GM19395 (cell line): ENCODE results near the gene ATP2B2.

Source experiments
- ATAC-seq: cut with Tn5 transposase; IDR thresholded peaks from one replicate; pipeline ENCODE4 v1.9.1; 2021; ENCODE audit warnings: mild to moderate bottlenecking, moderate library complexity; ENCODE audit not compliant: unreplicated experiment

Gene ATP2B2

GRCh38 chr3:10495614-10496013 is 9.8 kb downstream of the ATP2B2 start:
- ATAC-seq: no peak

DNA sequence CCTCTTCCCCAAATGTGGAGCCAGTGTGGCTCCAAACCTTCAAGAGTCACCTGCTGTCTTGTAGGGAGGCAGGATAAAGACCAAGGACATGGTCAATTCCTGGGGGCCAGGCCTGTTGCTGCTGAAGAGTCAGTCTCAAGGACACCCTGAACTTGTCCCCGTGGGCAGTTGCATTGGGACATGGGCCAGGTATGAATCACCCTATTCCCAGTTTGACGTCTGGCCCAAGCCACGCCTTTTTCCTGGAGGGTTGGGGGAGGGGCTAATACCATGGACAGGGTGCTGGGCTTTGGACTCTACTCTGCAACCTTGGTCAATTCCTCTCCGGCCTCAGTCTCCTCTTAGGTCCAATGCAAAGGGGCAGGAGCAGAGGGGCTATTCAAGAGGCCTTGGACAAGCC is 10.4 kb downstream of the ATP2B2 start:
- no peak for ATAC-seq

DNA sequence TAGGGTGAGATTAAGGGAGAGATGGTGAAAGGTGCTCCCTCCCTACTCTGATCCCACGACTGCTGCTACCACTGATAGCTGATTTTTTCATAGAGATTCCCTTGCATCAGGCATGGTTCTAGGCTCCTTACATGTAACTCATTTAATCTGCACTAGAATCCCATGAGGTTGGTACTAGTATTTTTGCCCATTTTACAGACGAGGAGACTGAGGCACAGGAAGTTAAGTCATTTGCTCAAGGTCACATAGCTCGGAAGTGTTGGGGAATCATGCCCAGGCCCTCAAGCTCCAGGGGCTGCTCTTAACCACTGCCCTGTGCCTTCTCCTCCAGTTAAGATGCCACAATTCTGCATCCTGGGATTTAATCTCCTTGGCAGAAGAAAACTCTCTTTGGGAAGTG is 11.2 kb downstream of the ATP2B2 start:
- no peak for ATAC-seq

GRCh38 chr3:10493202-10493589 is 12.2 kb downstream of the ATP2B2 start:
- ATAC-seq: no peak

DNA sequence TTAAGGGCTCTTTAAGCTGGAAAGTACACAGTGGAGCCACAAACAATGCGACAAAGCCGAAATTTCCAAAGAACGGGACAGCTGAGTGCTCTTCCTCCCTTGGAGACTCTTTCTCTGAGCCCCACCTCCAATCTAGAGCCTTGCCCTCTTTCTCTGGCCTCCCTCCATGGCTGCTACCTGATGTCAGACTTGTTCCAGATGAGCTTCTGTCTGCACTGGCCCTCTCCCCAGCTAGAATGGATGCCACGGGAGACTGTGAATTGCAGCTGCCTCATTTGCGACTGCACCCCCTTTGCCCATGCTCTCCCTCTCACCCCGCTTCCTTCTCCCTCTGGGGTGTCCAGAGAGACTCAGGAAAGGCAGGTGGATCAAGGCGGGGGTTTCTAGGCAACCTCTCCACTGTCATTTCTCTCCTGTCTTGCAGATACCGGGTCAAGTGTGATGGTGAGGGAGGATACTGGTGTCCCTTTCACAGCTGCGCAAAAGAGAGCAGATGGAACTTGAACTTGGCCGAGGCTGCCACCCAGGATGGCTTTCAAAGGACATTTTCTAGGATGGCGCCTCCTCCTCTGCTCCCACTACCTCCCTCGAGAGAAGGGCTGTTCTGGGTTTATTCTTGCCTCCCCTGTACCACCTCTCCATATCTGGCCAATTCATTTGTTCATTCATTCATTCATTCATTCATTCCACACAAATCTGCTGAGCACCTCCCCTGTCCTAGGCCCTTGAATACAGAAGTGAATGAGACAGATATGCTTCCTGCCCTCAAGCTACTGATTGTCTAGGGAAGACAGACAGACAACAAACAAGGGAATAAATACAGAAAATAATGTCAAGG is 12.8 kb downstream of the ATP2B2 start:
- no peak for ATAC-seq

DNA sequence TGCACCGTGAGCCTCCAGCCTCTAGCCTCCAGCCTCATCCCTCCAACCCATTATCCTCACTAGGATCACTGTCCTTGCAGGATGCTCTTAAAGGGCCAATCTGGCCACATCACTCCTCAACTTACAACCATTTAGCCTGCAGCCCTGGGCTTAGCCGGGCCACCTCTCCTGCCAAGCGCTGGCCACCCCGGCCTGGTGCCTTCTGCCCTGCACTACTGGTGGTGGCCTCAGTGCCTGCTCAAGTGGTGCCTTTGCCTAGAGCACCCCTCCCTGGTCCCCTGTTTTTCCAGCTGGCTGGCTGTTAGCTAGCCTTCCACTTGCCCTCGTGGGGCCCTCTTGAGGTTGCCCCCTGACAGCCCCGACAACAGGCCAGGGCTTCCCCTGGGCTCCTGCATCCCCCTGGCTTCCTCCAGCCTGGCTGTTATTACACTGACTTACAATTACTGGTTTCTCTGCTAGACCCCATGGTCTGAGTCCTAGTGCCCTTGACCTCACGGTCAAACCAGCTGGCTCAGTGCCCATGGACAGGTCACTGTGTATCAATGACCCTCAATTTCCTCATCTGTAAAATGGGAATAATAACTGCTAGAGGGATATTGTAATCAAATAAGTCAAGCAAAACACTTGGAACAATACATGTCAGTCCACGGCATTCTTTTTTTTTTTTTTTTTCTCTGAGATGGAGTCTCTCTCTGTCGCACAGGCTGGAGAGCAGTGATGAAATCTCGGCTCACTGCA is 15.5 kb downstream of the ATP2B2 start:
- ATAC-seq: no peak

GRCh38 chr3:10487988-10488633 is 17.3 kb downstream of the ATP2B2 start:
- no peak for ATAC-seq

DNA sequence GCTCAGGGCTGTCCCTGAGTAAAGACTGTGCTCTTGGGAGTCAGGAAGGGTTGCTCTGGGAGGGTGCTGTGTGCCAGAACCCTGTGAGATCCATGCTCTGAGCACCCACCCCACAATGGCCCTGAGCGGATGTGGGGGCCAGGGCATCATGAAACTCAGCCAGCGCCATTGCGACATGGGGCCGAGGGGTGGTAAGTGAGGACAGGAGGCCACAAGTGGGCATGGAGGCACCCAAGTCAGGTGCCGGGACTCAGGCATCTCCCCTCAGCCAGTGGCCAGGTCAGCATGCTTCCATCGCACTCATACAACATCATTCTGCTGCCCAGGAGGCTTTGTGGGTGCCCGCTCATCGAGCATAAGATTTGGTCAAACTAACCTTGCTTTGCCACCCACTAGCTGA is 19.6 kb downstream of the ATP2B2 start:
- no peak for ATAC-seq

DNA sequence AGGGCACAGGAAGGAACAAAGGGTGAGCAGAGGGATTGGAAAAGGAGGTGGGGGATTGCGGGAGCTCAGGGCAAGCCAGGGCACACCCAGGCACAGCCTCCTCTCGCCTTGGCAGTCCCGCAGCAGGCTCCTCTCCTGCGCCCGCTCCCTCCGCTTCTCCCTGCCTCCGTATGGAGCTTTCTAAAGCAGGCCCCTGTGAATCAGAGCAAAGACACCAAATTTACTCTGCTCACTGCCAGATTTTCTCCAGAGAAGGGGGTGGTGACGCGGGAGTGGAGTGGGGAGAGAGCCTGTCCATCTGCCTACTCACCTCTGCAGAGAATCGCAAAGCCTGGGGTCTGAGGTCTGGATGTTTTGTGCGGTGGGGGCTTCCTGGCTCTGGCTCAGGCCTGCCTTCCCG is 20.0 kb downstream of the ATP2B2 start:
- no peak for ATAC-seq

DNA sequence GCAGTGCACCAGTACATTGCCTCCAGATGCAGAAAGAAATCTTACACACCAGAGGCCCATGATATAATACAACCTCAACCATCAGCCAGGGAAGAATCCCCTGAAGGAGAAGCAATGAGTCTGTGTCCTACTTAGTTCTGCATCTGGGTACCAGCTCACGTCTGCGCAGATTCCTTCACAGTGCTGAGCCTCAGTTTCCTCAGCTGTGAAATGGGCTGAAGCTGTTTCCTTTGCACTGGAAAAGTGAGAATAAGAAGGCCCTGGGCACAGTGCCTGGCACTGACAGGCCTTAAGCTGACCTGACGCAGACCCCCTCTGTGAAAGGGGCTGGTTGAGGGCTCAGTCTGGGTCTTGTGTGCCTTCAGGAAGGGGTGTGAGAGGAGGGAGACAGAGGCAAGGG is 20.7 kb downstream of the ATP2B2 start:
- ATAC-seq: no peak

- no peak for ATAC-seq
Measured at GRCh38 chr3:10483686-10484345, 21.6 kb downstream of the ATP2B2 start.

- ATAC-seq: no peak
Measured at GRCh38 chr3:10483364-10483675, 22.1 kb downstream of the ATP2B2 start.

DNA sequence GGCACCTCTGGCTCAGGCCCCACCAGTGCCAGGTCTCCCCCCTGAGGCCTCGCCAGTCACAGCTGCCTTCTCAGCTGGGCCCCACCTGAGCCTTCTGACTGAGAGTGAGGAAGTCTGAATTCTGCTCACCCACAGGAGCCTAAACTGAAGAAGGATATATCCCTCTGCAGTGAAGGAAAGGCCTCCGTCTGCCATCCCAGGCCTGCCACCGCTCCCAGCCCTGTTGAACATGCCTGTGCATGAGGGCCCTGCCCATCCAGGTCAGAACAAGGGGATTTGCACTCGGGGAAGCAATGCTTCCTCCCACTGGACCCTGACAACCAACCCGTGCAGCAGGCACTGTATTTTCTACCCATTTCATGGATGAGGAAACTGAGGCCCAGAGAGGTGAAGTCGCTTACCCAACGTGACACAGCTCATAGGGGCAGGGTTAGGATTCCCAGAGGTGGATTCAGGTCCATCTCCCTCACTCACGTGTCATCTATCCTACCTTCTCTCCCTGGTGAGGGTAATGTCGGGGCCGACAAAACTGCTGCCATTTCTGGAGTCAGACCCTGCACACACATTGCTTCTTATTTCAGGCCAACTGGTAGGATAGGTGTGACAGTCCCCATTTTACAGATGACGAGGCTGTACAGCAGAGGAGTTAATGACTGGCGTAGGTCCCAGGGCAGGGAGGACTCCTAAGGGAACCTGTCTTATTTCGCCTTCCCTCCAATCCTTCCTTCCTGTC is 22.6 kb downstream of the ATP2B2 start:
- ATAC-seq: no peak

- no peak for ATAC-seq
Measured at GRCh38 chr3:10480871-10481378, 24.5 kb downstream of the ATP2B2 start.

GRCh38 chr3:10479311-10479710 is 26.1 kb downstream of the ATP2B2 start:
- no peak for ATAC-seq

- ATAC-seq: no peak
Measured at GRCh38 chr3:10475983-10476382, 29.4 kb downstream of the ATP2B2 start.

GRCh38 chr3:10474847-10475246 is 30.5 kb downstream of the ATP2B2 start:
- no peak for ATAC-seq

- no peak for ATAC-seq
Measured at GRCh38 chr3:10474275-10474646, 31.1 kb downstream of the ATP2B2 start.

DNA sequence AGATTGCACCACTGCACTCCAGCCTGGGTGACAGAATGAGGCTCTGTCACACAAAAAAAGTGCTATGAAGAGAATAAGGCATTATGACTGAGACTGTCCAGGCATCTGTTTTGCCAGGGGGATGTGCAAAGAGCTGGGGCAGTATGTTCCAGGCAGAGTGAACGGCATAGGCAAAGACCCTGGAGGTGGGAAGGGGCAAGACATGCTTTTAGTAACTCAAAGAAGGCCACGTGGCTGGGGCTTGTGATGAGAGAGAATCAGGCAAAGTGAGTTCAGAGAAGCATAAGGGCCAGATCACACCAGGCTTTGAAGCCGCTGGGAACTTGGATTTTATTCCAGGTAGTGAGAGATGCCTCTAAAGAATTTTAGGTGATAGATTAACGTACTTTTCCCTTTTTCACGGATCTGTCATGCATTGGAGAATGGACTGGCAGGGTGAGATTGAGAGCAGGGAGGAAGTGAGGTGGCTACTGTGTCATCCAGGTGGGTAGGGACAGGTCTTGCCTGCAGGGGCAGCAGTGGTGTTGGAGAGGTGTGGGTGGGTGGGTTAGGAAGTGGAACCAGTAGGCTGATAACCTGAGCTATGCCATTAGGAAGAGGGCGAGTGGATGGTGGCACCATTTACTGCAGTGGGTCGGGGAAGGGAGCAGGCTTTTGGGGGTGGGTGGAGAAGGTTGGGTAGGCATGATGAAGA is 31.7 kb downstream of the ATP2B2 start:
- no peak for ATAC-seq

GRCh38 chr3:10472877-10473440 is 32.4 kb downstream of the ATP2B2 start:
- ATAC-seq: no peak
